ELR (cell line): ENCODE data around the gene FZR1.

Source experiments
- DNase-seq: peaks from one replicate; pipeline ENCODE4 v3.0.0-alpha.2; 2015; ENCODE audit warnings: low read depth

Gene FZR1

DNA sequence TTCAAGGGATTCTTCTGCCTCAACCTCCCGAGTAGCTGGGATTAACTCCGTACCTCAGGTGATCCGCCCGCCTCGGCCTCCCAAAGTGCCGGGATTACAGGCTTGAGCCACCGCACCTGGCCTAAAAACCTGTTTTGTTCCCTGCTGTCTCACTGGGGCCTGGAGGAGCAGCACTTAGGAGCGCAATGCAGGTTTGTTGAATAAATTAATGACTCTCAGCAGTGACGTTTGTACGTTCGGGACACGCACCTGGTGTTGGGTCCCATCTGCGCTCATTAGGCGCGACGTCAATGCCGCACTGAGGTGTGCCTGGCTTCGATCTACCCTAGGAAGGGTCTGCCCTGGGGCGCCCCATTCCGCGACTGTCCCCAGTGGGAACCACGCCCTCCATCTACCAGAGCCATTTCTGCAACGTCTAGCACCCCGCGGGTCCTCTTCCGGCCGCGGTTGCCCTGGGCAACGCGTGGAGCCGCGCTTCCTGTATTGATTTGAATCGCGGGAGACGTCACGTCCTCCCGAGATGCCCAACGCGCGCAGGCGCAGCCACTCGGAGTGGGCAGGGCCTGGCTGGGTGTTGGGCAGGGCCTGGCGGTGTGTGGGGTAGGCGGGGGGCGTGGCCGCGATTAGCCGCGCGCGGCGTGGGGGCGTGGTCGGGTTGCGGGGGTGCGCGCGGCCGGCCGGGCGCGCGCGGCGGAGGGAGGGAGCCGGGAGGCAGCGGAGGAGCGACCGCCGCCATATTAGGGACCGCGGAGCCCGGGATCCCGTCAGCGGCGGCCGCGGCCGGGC lies at the start of gene FZR1:
TSS of gene FZR1 (plus strand) at position 714 of the 786 bp plus-strand sequence. CDS start 16,679 bp downstream, outside the sequence.
- DNase-seq: peak; percentile 99

DNA sequence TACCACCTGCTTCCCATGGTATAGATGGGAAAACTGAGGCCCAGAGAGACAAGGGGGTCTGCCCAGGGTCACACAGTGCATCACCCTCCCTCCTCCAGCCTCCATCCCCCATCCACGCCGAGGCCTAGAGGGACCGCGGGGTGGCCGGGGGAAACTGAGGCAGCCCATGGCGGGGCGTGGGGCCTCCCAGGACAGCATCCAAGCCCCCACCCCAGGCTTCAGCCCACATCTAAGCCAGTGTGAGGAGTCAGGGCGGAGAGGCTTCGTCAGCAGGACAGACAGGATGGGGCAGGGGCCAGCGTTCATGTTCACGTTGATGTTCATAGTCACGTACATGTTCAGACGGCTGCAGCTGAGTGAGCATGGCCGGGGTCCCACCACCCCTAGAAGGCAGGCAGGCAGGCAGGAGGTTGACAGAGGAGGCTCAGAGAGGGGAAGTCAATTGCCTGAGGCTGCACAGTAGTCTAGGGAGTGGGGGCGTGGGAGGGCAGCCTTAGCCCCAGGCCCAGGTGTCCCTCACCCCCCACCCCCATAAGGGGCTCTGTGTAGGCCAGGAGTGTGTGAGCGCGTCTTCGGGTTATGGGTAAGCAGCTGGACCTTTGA lies 49.1 kb upstream of the FZR1 start:
- no peak for DNase-seq

DNA sequence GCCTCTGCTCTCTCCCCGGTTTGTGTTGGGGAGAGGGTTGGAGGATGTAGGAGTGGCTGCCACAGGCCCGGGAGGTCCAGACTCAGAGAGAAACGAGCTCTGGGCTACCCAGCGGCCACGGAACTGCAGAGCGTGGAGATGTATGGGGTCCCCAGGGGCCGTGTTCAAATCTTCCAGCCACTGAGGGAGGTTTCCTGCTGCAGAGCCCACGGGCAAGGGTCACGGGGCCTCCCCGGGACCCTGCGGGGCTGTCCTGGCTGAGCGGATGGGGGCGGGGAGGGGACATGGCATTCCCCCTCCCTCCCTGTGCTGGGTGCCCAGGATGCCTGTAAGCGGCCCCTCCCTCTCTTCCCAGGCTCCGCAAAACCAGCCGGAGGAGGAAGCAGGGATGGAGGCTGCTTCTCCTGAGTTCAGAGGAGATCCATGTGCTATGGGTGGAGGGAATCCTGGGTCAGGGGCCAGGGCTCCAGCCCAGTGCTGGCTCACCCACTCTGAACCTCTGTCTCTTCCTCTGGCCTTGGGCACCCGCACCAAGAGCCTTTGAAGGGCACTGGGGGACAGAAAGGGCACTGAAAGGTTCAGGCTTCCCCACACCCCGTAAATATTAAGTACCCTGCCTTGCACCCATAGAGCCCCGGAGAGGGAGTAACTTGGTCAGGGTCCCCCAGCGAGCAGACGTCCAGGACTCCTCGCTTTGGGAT lies 48.4 kb upstream of the FZR1 start:
- DNase-seq: no peak

DNA sequence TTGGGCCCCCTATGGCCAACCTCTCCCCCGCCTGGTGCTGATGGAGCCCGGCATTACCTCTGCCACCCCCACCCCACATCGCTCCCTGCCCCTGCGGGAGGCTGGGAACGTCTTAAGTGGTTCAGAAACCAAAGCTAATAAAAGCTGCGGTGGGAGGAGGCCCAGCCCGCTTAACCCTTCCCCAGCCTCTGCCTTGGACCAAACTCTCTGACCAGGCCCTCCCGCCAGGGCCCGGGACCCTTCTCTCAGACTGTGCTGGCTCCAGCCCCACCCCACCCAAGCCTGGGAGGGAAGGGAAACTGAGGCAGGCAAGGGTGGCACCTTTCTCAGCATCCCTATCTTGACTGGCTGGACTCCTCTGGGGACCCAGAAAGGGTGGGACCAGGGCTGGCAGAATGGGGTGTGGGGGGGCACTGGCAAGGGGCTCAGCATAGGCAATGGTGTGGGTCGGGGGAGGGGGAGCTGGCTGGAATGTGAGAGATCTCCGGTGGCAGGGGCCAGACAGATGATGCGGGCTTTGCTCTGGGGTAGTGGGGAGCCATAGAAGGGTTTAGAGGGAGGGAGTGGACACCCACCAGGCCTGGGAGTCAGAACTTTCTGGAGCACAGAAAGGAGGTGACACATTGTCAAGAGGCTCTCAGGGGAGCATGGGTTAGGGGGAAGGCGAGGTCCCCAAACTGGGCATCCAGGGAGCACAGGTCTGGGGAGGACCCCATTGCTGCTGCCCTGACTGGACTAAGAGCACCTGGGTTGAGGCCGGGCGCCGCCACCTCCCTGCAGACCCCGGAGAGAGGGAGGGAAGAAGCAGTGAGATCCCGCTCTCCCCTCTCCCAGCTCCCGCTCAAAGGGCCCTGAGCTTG lies 47.7 kb upstream of the FZR1 start:
- DNase-seq: no peak

DNA sequence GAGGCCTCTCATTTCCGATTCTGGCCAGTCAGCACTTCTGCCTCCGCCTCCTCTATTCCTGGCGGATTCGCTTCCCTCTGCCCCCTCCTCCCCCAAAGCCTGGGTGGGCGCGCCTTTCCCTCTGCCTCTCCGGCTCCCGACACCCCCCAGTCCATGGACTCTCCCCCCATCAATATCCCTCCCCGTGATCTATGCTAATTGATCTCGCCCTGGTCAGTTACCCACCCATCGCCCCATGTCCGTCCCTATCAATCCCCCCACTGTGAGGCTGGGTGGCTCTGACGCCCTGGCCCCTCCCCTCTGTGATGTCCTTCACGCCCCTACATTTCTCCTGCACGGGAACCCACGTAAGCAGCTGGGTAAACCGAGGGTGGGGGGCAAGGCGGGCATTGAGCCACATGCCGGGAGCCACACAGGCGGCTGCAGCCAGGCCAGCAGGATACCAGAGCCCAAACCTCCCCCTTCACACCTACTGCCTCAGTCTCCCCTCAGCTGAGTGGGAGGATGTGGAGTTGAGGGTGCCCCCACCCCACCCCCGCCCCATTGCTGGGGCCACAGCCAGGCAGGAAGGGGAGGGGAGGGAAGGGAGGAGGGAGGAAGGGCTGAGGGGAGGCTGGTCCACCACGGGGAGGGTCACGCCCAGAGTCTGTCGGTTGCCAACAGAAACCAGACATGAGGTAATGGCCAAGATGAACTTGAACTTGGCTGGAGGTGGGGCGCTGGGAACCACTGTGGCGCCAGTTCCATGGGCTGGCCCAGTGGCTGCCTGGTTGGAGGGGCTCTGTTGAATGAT lies 46.8 kb upstream of the FZR1 start:
- peak; percentile 50 for DNase-seq

DNA sequence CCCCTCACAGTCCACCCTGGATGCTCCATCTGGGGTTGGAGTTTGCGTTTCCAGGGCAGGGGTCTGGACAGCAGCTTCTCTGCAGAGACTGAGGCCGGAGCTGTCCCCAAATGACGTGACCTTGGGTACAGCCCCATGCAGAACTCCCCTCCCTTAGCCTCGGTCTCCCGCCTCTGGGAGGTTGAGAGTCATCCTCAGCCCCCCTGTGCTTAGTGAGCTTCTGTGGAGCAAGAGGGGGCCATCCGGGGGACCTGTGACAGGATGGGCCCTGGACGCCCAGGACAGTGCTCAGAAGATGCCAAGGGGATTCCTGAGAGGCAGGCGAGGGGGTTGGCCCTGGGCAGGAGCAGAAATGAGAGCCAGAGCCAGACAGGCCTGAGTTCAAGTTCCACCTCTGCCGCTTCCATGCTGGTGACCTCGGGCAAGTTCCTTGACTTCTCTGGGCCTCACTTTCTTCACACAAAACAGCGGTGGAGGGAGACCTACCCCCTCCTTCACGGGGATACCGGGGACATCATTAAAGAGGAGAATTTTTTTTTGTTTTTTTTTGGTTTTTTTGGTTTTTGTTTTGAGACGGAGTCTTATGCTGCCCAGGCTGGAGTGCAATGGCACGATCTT lies 46.0 kb upstream of the FZR1 start:
- DNase-seq: no peak

DNA sequence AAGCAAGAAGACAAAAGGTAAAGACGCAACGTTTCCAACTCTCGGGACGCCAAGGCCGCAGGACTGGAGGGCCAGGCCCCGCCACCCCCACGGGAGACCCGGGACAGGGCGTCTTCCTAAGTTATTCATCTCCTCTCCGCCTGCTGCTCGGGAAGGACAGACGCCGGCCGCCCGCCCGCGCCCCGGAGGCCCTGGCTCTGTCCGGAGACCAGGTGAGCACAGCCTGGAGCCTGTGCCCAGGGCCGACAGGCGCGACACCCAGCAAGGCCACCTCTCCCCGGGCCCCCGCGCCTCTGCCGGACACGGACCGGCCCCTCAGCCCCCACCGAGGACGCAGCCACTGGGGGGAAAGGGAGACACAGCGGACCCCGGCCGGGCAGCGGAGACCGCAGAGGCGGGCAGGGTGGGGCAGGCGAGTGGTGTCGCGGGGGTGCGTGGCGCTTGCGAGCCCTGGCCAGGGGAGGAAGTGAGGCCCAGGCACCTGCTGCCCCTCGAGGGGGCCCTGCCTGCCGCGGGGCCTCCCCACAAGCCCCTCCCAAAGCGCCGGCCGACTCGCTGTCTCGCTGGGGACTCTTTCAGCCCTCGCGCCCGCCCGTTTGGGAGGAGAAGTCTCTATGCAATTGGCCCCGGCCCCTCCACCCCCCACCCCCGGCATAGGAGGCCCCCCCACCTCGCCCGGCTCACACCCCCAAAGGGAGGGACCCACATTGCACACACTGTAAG lies 43.0 kb upstream of the FZR1 start:
- no peak for DNase-seq

DNA sequence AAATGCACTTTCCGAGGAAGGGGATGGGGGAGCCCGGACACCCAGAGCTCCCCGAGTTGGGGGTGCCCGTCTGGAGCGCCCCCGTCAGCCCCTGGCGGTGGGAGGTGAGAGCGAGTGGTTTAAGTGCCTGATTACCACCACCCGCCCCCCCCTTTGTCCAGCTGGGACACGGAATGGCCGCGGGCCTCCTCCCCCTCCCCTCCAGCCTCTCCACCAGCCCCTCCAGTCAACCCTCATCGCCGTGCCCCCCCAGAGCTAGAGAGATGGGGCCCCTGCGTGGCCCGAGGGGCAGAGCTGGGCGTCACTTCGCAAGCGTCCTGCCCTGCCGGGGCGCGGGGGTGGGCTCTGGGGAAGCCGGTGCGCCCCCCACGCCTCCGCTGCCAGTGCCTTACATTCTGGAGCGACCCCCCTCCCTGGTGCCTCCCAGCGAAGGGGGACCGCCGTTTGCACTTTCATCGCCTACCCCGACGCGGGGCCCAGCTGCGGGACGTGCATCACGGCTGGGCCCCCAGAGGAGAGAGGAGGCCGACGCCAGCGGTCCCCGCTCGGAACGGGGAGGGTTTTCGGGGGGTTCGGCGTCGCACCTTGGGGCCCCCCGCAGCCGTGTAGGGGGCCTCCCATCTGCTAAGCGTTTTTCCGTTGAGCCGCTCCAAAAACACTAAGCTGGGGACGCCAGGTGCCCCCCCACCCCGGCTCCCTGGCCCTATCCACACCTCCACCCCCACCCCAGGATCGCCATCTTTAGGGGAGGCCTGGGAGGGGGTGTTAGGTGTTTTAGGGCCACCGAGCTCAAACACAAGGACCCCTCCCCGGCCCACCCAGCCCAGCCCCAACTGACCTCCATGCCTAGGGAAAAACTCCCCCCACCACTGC lies 42.2 kb upstream of the FZR1 start:
- DNase-seq: no peak

DNA sequence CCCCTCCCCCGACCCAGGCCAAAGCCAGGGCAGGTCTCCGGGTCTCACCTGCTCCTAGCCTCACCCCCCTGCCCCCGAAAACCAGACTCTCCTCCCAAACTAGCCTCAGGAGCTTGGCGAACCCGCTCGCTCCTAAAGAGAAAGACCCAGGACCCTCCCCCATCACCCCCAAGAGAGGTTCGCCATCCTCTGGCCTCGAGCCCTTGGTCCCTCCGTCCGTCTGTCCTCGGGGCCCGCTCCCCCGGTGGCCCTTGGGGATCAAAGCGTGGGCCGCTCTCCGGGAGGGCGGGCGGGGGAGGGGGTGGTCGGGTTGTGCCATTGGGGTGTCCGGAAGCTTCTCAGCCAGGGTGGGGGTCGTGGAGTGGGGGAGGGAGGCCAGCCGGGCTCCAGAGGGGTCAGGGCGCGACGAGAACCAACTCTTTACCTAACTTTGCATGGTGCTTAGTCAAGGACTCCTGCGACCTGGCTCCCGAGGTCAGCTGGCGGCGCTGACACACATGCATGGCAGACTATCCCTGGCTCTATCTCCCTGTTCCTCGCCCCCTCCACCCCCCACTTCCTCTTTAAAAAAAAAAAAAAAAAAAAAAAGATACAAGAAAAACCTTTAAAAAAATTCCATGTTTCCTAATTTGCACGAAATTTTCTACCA lies 41.4 kb upstream of the FZR1 start:
- no peak for DNase-seq

DNA sequence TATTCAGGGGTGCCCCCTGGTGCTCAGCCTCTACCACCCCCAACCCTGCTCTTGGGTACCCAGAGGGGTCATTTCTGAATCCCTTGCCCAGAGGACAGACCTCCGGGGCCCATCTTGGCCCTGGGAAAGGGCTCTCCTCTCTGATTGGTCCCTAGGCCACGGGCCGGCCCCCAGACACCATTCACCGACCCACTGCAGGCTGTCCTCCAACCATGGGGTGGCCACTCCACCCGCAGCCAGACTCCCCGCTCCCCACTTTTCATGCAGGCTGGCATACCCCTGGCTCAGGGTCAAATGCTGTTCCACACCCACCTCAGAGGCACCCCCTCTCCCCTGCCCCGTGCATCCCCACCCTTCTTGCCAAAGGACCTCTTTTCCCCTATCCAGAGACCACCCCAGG lies 40.6 kb upstream of the FZR1 start:
- no peak for DNase-seq

DNA sequence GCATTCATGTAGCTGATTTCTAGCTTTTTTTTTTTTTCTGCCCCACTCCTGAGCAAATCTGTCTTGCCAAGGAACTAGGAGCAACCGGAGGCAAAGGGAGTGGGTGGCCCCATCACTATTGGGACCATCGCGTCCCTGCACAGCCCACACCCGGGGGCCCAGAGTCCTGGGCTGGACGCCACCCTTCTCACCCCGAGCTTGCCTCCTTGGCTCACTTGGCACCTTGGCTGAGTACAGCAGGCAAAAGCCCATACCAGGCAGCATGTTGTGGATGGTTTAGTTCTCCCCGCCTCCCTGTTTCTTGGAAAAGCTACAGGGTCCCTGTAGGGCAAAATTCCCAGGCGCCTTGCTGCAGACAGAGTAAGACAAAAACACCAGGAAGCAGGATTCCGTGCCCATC lies 39.5 kb upstream of the FZR1 start:
- DNase-seq: no peak

DNA sequence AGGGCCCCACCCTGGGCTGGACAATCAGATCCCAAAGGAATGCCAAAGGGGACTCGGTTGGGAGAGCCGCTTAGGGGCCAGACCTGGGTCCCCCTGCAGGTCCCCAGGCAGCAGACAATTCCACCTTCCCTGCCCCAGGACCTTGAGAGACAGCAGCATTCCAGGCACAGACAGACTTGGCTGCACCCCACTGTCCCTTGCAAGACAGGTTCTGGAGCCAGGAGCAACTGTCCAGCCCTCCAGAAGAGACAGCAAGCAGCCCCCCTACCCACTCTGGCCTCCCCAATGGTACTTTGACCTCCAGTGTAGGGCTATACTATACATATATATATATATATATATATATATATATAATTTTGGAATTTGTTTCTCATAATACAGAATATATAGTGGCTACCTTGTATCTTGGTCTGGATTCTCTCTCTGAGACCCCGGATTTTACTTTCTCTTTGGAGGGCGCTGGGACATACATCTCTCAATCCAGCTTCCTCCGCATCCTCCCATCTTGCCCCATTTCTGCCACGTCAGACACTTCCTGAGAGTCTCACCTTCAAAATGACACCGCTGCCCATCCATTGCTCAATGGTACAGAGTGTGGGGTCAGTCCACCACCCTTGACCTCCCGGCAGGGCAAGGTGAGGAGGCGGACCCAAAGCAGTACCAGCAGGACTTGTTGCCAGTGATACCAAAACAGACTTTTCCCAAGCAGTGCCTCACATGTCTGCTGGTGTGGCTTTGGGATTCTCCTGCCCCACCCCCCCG lies 38.5 kb upstream of the FZR1 start:
- DNase-seq: no peak

DNA sequence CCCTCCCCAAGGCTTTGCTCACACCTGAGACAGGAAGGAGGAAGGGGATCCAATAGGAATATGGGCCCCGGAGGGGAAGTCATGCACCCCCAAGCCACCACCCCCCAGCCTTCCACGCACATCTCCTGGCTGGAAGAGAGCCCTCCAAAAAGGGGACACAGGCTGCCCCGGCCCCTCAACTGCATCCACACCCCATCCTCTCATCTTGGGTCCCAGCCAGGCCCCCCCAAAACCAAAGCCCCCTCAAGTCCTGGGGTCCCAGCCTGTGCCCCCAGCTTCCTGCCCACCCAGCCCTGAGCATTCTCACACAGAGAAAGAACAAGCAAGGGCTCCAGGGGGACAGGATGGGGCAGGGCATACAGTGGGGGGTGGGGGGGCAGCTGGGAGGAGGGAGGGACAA lies 37.9 kb upstream of the FZR1 start:
- no peak for DNase-seq

DNA sequence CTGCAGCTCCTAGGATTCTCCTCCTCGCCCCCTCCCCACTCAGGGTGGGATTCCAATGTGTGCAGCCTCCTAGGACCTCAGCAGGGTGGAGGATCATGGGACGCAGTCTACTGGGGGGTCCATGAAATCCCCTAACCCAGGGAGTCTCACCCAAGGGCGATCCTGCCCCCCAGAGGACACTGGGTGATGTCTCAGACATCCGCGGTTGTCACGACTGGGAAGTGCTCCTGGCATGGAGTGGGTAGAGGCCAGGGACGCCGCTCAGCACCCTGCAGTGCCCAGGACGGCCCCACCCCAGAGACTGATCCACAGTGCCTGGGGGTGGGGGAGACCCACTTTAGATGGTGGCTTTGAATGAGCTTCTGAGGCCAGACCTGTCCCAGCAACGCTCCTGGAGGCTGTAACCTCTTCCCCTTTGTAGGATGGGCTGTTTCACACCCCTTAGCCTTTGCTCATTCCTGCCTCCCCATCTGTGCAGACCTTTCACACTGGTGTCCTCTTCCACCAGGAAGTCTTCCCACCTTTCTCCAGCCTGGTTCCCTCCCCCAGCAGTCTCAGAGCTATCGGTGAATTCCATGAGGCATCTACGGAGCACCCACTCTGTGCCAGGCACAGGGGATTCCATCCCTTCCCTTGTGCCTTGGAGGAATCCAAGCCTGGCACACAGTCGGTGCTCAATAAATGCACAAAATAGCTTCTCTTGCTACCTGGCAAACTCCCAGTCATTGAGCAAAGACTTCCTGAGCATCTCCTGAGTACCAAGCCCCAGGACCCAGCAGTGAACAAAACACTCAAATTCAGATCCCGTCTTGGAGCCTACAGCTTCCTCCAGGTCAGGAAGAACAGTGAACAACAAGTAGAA lies 36.2 kb upstream of the FZR1 start:
- DNase-seq: no peak

DNA sequence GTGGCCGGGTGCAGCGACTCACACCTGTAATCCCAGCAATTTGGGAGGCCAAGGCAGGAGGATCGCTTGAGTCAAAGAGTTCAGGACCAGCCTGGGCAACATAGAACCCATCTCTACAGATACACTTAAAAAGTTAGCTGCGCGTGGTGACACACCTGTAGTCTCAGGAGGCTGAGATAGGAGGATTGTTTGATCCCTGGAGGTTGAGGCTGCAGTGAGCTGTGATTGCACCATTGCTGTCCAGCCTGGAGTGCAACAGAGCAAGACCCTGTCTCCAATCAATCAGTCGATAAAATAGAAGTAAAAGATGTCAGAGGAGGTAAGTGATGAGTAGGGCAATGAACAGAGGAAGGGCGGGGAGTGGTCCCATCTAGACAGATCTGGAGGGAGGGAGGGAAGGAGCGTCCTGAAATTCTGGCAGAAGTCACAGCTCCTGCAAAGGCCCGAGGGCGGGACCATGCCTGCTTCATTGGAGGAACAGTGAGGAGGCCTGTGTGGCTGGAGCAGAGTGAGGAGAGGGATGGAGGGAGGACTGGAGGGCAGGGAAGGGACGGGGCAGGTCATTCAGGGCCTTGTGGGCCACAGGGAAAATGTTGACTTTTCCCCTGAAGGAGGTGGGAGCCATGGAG lies 35.5 kb upstream of the FZR1 start:
- DNase-seq: no peak

DNA sequence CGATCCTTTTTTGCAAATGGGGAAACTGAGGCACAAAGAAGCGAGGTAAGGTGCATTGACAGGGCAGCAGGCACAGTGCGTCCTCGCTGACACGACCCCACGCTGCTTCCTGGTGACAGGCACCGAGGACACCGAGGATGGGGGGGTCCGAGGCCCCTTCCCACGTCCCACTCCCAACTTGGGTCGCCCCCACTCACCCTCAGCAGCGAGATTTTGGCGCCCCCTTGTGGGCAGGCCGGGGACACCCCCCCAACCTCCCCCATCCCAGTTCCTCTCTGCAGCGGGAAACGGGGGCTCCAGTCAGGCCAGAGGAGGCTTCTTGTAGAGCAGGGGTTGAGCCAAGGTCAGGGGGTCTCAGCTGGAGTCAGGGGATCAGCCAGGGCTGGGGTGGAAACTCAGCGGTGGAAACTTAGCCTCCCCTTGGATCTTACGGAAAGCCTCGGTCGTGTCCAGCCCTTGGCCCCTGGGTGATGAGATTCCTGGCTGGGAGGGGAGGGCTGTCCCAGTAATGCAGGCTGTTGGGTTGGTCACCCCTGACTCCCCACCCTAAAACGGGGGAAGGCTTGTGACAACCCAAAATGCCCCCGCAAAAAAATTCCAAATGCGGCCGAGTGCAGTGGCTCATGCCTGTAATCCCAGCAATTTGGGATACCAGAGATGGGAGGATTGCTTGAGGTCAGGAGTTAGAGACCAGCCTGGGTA lies 34.0 kb upstream of the FZR1 start:
- DNase-seq: peak; percentile 36
